ENCODE data around the gene SLCO2A1.
"Not testable (repeated sequence)": the region's sequence is repeated elsewhere in the genome, so short reads cannot be mapped to it uniquely, and the experiment has no call there.

The SLCO2A1 gene

DNA sequence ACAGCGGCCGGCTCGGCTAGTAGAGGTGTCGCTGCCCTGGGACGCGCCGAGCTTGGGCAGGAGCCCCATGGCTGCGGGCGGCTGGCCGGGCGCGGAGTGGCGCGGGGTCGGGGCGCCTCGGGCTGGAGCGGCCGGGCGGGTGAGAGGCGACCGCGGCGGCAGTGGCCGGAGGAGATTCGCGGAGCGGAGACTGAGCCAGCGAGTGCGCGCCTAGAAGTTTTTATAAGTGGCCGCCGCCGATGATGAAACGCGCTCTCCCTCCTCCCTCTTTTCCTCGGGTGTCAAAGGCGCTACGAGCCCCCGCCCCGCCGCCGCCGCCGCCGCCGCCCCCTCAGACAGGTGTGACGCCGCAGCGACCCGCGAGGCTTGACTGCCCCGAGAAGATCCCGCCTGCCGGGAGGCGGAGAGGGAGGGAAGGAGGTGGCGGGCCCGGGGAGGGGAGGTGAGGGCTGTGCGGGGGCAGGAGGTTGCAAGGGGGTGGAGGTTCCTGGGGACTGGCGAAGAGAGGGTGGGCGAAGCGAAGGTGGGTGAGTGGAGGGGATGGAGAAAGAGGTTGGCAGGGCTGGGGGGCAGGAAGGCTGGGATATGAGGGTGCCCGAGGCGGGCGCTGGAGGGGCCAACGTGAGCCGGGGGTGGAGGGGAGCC lies at the start of gene SLCO2A1:
TSS of gene SLCO2A1 (minus strand) at position 192 of the 645 bp plus-strand sequence. CDS start at position 69, 123 bp downstream.
- H3K4me3 ChIP-seq (ENCODE audit: low read depth, low read length): peak within 1 kb of the TSS; percentile 63

DNA sequence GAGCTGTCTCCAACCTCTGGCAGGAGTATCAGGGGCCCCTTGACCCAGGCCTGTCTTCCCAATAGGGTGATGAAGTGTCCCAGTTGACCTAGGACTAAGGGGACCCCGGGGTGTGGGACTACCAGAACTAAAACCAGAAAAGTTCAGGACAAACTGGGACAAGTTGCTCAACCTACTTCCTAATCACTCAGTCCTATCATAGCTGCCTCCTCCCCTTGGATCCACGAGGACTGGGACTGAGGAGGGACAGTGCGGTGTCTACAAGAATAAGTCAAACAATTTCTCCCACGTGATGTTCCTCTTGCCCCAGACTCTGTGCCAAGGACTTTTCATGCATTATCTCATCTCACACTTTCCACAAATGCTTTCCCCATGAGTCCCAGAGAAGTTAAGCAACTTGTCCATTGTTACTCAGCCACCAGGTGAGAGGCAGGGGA lies 49.4 kb upstream of the SLCO2A1 start:
- no peak overlapping the region for H3K4me3 ChIP-seq (ENCODE audit: low read depth, low read length)
- DNase-seq (ENCODE audit: low read depth): no peak

More for the DNA sequence above, at the start of gene SLCO2A1:
- DNase-seq (ENCODE audit: low read depth): no peak

DNA sequence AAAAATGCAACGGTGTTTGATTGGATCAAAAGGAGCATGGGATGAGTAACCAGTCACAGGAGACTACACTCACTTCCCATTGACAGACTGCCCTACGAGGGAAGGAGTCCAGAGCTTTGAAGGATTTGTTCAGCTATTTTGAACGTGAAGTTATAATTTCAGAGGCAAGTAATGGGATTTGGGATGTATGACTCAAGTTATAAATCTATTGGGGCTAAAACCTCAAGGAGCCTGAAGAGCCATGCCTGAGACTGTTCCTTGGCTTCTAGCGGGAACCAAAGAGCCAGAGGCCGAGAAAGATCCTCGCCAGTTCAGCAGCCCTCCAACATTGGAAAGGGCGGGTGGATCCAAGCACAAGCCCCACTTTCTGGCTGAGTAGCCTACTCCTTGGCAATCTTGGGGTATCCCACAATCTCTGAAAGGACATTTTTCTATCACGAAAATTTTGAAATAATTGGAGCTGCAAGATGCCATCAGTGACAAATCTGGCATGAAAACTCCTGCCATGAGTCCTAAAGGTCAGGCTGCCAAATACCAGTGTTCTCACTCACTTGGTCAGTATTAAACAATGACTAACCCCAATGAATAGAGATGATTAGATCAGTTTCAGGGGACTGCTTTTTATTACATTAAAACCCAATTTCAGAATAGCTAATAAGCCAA lies 48.6 kb upstream of the SLCO2A1 start:
- no peak overlapping the region for H3K4me3 ChIP-seq (ENCODE audit: low read depth, low read length)
- no peak for DNase-seq (ENCODE audit: low read depth)

DNA sequence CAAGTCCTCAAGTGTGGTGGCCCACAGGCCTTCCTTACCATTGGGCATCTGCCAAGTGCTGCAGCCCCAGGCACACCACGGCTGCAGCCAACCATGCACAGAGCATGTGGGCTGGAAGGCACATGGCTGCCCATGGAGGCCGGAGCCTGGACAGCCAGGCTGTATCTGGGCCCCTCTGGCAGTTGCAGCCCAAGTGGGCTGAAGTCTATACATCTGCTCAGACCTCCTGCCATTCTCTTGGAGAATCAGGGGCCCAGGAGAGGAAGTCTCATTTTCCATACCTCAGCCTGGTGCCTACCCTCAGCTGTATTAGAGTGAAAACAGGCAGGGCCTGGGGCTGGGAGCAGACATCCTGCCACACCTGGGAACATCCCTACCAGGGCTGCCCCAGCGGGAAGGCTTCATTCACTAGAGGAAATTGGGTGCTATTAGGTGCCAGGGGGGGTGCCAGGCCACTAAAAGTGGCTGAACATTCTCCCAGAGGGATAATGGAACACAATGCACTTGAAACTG lies 48.0 kb upstream of the SLCO2A1 start:
- no peak overlapping the region for H3K4me3 ChIP-seq (ENCODE audit: low read depth, low read length)
- DNase-seq (ENCODE audit: low read depth): no peak

DNA sequence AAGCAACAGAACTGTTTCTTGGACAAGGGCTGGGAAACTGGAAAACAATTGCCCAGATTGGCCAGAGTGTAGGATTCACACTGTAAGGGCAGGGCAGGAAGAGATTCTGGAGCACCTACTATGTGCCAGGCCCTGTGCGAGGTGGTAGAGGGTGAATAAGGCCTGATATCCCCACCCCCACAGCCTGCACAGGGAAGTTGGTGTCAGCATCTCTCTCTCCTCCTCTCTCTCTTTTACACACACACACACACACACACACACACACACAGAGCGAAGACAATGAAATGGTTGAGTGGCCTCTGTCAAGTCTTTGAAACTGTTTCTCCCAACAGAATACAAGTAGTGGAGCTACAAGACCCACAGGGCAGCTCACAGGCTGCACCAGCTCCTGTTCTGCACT lies 47.1 kb upstream of the SLCO2A1 start:
- H3K4me3 ChIP-seq (ENCODE audit: low read depth, low read length): no peak overlapping the region
- DNase-seq (ENCODE audit: low read depth): no peak

DNA sequence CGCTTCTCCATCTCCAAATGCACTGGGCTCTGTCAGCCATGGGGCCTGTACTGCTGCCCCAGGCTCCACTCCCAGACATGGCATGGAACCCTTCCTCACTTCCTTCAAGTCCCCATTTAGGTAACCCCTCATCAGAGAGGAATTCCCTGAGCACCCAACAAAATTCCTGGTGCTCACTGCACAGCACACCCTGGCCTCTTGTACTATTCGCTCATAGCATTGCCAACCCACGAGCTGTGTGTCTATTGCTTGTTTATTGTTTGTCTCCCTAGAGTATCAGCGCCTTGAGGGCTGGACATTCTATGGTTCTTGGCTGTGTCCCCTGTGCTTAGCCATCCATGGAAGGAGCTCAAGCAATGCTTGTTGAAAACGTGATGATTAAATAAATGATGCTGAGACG lies 46.1 kb upstream of the SLCO2A1 start:
- H3K4me3 ChIP-seq (ENCODE audit: low read depth, low read length): no peak overlapping the region
- DNase-seq (ENCODE audit: low read depth): no peak

DNA sequence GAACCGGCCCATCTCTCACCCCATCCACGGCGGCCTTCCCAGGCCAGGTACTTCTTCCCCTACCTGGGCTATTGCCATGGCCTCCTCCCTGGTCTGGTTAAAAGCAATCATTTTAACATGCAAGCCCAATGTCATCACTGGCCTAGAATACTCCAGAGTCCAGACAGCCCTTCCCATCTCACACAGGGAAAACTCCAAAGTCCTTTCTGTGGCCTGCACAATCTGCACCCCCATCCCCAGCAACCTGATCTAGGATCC lies 45.8 kb upstream of the SLCO2A1 start:
- DNase-seq (ENCODE audit: low read depth): no peak
- H3K4me3 ChIP-seq (ENCODE audit: low read depth, low read length): no peak overlapping the region

DNA sequence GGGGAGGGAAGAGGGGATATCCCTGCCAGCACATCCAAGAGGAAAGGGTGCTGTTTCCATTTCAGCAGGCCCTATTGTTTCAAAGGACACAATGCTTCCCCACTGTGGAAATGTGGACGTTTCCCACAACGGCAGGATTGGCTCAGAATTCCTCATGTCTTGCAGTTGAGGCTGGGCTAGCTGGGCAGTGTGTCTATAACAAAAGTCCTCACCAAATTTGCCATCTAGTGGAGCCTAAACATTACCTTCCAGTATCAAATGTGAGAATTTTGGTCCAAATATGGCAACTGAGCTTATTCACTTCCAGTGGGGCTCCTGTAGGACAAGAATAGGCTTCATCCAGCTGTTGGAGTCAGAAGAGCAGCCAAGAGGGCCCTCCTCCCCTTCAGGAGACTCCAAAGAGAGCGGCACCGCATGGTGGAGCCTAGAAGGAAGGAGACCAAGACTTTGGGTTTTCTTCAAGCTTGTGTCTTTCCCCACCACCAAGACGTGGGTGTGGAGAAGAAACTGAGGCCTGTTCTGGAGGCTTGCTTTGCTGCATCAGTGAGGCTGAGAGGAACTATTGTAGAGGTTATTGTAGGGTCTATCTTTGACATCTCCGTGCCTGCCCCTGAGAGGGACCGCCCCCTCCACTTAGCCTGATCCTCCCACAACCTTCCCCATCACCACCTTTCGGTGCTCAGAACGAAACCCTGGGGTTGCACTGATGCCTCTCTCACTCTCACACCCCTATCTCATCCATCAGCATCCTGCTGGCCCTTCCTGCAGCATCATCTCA lies 45.3 kb upstream of the SLCO2A1 start:
- no peak for DNase-seq (ENCODE audit: low read depth)
- no peak overlapping the region for H3K4me3 ChIP-seq (ENCODE audit: low read depth, low read length)

DNA sequence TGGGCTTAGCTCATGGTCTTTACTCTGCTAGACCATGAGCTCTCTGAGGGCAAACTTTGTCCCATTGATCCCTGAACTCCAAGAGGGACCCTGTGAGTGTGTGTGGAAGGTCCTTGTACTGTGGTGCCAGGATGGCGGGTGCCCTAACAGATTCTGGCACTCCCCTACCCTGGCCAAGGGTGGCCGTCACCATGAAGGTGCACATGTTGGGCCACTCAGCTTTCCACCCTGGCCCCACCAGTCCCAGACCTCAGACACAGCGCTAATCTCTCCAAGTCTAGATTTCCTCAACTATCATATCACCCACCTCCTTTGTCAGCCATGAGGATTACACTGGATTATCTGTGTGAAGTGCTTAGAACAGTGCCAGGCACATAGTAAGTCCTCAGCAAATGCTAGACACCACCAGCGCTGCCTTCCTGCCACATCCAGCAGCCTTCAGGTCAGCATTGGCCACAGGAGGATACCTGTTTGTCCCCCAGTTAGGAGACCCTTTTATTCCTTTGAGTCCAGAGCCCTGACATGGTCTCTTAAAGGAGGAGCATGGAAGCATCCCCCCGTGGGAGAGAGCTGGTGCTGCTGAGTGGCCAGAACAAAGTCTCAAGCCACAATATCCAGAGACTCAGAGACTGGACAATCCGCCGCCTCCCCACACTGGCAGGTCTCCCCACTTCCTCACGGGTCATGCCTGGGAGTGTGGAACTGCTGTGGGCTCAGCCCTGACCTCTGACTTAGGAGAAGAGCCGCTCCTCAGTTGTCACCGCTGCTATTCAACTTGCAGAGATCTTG lies 44.5 kb upstream of the SLCO2A1 start:
- no peak for DNase-seq (ENCODE audit: low read depth)
- H3K4me3 ChIP-seq (ENCODE audit: low read depth, low read length): no peak overlapping the region

DNA sequence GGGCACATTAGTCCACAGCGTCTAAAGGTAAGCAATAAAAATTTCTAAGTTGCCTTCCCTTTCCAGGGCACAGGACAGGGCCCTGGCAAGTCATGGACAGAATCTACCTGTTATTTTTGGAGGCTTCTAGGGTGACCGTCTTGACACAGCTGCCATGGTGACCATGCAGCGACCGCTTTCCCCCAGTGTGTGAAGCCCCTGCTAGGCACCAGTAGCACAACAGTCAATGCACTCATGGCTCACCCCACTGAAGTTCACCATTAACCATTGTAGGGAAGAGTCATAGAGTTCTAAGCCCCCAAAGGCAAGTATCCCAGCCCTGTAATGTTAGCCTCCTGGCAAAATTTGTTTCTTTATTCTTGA lies 43.8 kb upstream of the SLCO2A1 start:
- no peak overlapping the region for H3K4me3 ChIP-seq (ENCODE audit: low read depth, low read length)

DNA sequence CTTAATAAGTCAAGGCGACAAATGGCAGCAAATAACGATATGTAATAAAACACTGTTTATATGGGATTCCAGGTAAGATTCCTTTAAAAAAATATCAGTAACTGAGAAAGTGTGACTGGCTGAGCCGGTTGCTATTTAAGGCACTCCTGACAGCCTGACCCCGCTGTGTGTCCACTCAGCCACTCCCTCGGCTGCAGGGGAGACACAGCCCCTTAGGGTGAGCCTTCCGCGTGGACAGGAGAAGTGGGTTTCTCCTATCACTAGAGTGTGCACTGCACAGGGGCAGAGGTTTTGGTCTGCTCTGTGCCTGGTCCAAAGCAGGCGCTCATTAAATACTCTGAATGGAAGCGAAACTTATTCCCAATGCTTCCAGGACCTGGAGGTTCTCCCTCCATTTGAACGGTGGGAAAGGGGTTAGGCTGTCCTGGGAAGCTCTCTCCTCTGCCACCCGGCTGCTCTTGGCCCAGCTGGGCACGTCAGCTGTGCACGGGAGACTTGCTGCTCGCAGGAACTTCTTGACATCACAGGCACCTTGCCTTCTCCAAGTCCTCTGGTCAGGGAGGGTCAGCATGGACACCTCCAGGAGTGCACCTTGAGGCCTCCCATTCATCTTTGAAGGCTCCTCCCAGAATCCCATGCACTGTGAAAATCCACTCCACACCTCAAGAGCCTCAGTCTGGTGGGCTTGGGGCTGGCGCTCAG lies 43.3 kb upstream of the SLCO2A1 start:
- DNase-seq (ENCODE audit: low read depth): no peak
- no peak overlapping the region for H3K4me3 ChIP-seq (ENCODE audit: low read depth, low read length)

More for the DNA sequence above, 43.8 kb upstream of the SLCO2A1 start:
- no peak for DNase-seq (ENCODE audit: low read depth)

DNA sequence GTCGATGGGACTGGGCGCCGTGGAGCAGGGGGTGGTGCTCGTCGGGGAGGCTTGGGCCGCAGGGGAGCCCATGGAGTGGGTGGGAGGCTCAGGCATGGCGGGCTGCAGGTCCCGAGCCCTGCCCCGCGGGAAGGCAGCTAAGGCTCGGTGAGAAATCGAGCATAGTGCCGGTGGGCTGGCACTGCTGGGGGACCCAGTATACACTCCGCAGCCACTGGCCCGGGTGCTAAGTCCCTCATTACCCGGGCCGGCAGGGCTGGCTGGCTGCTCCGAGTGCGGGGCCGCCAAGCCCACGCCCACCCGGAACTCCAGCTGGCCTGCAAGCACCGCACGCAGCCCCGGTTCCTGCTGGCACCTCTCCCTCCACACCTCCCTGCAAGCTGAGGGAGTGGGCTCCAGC lies 40.6 kb upstream of the SLCO2A1 start:
- not testable (repeated sequence) for H3K4me3 ChIP-seq (ENCODE audit: low read depth, low read length); DNase-seq (ENCODE audit: low read depth)

DNA sequence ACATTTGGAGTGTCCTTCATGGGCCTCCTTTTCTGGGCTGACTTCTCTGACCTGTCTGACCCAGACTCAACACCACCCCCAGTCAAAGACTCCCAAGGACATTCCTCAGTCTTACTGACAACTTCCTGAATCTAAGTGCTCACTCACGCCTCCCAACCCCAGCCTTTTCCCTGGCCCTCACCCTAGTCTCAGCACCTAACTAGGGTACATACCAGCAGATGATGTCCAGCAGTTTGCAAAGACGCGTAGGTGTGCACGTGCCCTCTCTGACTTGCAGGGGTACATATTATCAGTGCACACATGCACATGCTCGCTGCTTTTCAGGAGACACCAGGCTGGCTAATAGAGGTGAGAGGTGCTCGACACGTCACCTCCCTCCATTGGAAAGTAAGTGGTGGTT lies 38.7 kb upstream of the SLCO2A1 start:
- no peak for DNase-seq (ENCODE audit: low read depth)
- no peak overlapping the region for H3K4me3 ChIP-seq (ENCODE audit: low read depth, low read length)

DNA sequence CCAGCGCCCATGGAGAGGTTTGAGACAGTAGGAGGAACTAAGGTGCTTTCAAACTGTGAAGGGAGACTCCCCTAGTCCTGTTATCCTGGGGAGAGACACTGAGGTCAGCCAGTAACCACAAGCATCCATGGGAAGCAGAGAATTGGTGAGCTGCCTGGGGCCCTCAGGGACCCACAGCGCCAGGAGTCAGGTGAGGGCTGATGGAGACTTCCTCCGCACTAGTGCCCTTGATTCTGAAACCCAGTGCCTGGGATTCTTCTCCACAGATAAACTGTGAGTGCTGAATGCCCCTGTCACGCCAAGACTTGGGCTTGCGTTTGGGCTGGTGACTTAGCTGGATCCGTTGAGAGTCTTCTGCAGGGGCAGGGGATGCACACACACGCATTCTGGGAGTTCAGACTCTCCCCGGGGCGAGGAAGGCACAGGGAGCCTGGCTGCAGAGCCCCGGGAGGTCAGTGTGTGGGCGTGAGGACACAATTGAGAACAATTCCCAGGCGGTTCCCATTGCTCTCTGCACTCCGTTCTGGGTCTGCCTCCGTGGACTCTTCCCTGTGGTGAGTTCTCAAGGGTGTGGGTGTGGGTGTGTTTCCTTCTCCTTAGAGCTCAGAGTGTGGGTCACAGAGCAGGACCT lies 37.9 kb upstream of the SLCO2A1 start:
- no peak for DNase-seq (ENCODE audit: low read depth)
- H3K4me3 ChIP-seq (ENCODE audit: low read depth, low read length): no peak overlapping the region

DNA sequence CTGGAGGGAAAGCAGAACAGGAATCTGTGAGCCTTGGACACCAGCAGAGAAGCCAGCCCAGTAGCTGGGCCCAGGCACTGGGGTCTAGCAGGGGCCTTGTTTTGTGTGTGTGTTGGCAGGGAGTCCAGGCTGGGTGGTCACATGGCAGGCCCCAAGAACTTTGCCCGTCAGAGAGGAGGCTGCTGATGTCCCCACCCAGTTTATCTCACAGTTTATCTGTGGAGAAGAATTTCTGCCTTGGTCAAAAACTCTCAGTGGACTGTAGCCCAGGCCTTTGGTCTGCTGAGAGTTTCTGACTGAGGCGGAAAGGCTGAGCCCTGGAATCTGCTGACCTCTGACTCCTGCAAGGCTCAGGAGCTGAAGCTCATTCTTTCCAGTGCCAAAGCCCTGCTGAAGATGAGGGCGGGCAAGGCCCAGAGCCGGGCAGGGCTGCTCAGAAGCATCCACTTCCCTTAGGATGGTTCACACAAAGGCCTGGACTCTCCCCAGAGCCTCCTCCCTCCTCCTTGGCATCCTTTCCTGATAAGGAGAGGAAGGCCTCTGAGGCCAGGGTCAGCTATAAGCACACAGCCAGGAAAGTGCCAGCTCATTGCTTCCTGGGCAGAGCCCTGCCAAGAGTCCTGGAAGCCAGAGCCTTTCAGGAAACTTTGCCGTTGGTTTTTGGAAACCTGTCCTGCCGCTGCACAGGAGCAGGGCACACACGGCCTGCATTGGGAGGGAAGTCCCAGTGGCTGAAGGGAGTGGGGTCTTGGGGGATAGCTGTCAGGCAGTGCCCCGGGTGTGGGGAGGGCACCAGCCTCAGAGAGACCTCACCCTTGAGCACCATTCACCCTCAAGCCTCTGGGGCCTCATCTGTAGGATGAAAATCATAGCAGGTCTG lies 37.2 kb upstream of the SLCO2A1 start:
- no peak for DNase-seq (ENCODE audit: low read depth)

DNA sequence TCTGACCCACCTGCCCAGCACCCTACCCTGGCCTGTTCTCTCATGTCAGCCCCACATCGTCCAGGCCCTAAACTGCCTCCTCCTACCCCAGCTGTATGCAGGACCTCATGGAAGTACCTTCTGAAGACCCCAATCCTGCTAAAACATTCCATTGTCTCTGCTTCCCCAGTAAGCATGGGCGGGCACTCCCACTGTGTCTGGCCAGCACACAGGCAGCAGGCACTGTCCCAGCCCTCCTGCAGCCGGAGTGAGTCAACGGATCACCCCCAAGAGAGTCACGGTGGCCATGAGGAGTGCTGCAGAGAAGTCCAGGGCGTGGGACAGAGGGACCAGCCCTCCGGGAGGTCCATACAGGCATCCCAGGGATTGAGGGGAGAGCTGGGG lies 36.4 kb upstream of the SLCO2A1 start:
- no peak overlapping the region for H3K4me3 ChIP-seq (ENCODE audit: low read depth, low read length)
- DNase-seq (ENCODE audit: low read depth): no peak

More for the DNA sequence above, 37.2 kb upstream of the SLCO2A1 start:
- H3K4me3 ChIP-seq (ENCODE audit: low read depth, low read length): no peak overlapping the region

DNA sequence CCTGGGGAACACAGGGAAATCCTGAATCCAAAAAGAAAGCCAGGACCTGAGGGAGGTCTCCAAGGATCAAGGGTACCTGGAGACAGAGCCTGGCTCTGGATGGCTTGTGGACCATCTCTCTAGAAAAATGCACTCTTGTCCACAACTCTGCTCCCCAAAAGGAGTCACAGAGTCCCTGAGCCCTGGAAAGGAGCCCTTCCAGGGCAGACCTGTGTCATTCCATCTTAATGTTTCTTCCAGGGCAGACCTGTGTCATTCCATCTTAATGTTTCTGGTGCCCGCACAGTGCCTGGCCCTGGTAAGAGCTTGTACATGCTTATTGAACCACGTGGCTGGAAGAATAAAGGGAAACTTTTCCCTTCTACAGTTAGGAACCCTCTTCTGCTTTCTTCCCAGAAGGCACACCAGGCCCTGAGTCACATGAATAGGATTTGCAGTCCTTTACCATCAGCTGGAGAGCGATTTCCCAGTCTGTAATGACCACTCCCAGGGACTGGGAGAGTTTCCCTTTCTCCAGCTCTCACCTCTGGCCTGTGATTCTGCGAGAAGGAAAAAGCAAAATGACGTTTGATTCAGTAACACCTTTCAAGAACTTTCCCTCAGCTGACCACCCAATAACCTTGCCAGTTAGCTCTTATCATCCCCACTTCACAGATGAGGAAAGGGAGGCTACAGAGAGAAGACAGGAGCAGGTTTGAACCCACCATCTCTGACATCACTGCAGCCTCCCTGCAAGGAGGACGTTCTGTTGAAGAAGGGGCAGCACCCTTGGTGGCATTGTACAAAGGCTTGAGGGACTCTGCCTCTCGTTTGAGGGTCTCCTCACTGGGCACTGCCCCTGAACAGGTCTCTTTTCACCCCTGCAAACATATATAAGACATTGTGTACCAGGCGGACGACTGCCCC lies 35.8 kb upstream of the SLCO2A1 start:
- no peak for DNase-seq (ENCODE audit: low read depth)
- H3K4me3 ChIP-seq (ENCODE audit: low read depth, low read length): no peak overlapping the region

Measured in skeletal muscle cell (primary cell).